Measurements from ENCODE around the gene B3GNT3. TPM values are rescaled to one million over a fixed set of nuclear protein-coding genes. Genes with fewer than 3 reads are reported as not detected.

B3GNT3 gene
- total RNA-seq, 1 experiment from 2014 or later = 39.5 TPM

DNA sequence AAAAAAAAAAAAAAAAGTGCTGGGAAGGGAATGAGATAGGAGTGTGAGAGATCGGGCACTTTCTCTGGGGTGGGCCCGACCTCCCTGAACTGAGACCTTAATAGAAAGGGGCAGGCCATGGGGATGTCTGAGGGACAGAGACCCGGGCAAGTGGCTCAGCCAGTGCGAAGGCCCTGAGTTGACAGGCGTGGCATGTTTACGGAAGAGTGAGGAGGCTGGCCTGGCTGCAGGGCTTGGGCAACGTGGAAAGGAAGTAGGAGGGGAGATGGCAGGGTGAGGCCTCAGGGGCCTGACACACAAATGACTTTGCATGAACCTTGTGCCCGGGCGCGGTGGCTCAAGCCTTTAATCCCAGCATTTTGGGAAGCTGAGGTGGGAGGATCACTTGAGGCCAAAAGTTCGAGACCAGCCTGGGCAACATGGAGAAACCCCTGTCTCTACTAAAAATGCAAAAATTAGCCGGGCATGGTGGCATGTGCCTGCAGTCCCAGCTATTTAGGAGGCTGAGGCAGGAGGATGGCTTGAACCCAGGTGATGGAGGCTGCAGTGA lies 29.8 kb upstream of the B3GNT3 start:
- Histone ChIP-seq H3K9me3 (ENCODE audit: low read length) (no peaks in the 10 kb centered on the region), H3F3A (ENCODE audit: low read length, unreplicated experiment) (no peaks in the 10 kb centered on the region), H3K9ac (ENCODE audit: low read length) (no peak overlapping the region), H3K27ac (ENCODE audit: low read length) (peak overlapping the region; percentile 44), H4K20me1 (ENCODE audit: low read length) (no peaks in the 10 kb centered on the region), H3K4me1 (ENCODE audit: insufficient read depth, low read length) (peaks cover 9% of the 10 kb centered on the region), H3K4me3 (ENCODE audit: low read length) (no peak overlapping the region), H3K9me2 (replicated peaks; ENCODE audit: low read length) (no peaks in the 10 kb centered on the region), H2AFZ (ENCODE audit: low read length) (no peak overlapping the region; the same call in 1 of the 2 replicates), H3K27me3 (ENCODE audit: low read length) (no peaks in the 10 kb centered on the region), H3K36me3 (ENCODE audit: low read depth, low read length) (no peaks in the 10 kb centered on the region), H3K4me2 (ENCODE audit: low read length) (no peak overlapping the region), H3K79me2 (ENCODE audit: low read length) (no peaks in the 10 kb centered on the region)
- DNase-seq (peak; percentile 83), ATAC-seq (peak; percentile 84)
- intact Hi-C loops (cut with micrococcal nuclease) = no loop called here
- BruUV-seq (replicated peaks) = no TSS peak
- no peak for TF ChIP-seq EZH2phosphoT487 (IDR thresholded peaks at IDR 0.05; ENCODE audit: borderline replicate concordance, low read length)
- TF ChIP-seq, protein P1, sequence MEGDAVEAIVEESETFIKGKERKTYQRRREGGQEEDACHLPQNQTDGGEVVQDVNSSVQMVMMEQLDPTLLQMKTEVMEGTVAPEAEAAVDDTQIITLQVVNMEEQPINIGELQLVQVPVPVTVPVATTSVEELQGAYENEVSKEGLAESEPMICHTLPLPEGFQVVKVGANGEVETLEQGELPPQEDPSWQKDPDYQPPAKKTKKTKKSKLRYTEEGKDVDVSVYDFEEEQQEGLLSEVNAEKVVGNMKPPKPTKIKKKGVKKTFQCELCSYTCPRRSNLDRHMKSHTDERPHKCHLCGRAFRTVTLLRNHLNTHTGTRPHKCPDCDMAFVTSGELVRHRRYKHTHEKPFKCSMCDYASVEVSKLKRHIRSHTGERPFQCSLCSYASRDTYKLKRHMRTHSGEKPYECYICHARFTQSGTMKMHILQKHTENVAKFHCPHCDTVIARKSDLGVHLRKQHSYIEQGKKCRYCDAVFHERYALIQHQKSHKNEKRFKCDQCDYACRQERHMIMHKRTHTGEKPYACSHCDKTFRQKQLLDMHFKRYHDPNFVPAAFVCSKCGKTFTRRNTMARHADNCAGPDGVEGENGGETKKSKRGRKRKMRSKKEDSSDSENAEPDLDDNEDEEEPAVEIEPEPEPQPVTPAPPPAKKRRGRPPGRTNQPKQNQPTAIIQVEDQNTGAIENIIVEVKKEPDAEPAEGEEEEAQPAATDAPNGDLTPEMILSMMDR (conservative IDR thresholded peaks at IDR 0.05; ENCODE audit: low read depth, low read length) = no peak
- TF ChIP-seq EZH2 (IDR thresholded peaks at IDR 0.05; ENCODE audit: low read length, unreplicated experiment) = no peak
- ChIA-PET POLR2A (ENCODE audit: unreplicated experiment) (no interaction called here), CTCF (no interaction called here)

DNA sequence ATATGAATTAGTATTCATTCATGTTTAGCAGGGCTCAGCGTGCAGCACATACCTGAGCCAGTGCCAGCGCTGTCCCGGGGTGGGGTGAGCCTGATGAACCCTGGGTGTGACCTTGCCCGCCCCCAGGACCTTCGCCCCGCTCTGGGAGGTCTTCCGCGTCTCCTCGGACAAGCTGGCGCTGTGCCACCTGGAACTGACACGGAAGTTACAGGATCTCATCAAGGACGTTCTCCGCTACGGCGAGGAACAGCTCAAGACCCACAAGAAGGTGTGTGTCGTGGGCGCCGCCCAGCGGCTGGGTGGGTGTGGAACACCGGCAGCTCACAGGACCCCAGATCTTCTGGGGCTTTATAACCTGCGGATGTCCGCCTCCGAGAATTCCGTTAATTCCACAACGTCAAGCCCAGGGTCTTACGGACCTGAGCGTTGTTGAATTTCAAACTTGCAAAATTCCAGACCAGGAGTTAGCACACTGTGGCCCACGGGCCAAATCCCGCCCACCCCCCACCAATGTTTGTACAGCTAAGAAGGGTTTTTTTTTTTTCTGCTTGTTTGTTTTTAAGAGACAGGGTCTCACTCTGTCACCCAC lies 28.3 kb upstream of the B3GNT3 start:
- peak overlapping the region; percentile 52 for H3K4me3 ChIP-seq (ENCODE audit: low read length)

More for the DNA sequence above, 28.3 kb upstream of the B3GNT3 start:
- TF ChIP-seq, protein P1 (conservative IDR thresholded peaks at IDR 0.05; ENCODE audit: low read depth, low read length) = peak; percentile 95
- TF ChIP-seq EZH2 (IDR thresholded peaks at IDR 0.05; ENCODE audit: low read length, unreplicated experiment) = no peak
- TF ChIP-seq EZH2phosphoT487 (IDR thresholded peaks at IDR 0.05; ENCODE audit: borderline replicate concordance, low read length) = no peak
- peak; percentile 83 for ATAC-seq
- Histone ChIP-seq H3K27ac (ENCODE audit: low read length) (no peak overlapping the region), H4K20me1 (ENCODE audit: low read length) (no peaks in the 10 kb centered on the region), H3K9ac (ENCODE audit: low read length) (no peak overlapping the region), H2AFZ (ENCODE audit: low read length) (peak overlapping the region; percentile 57), H3K9me3 (ENCODE audit: low read length) (no peaks in the 10 kb centered on the region), H3K4me2 (ENCODE audit: low read length) (peak overlapping the region; percentile 76), H3K27me3 (ENCODE audit: low read length) (no peaks in the 10 kb centered on the region), H3F3A (ENCODE audit: low read length, unreplicated experiment) (no peaks in the 10 kb centered on the region), H3K36me3 (ENCODE audit: low read depth, low read length) (no peaks in the 10 kb centered on the region), H3K9me2 (replicated peaks; ENCODE audit: low read length) (no peaks in the 10 kb centered on the region), H3K79me2 (ENCODE audit: low read length) (no peaks in the 10 kb centered on the region), H3K4me1 (ENCODE audit: insufficient read depth, low read length) (peaks cover 9% of the 10 kb centered on the region)
- CTCF ChIA-PET = interaction anchor here (0.5 to 1.3 kb wide), 11 partner anchors 19 to 658 kb away, joined by 3 to 11 read pairs (median 3); partner anchors contain the start of genes MAP1S, PGLS and RPL18A
- no TSS peak for BruUV-seq (replicated peaks)
- POLR2A ChIA-PET (ENCODE audit: unreplicated experiment) = no interaction called here
- intact Hi-C loops (cut with micrococcal nuclease) = loop anchor here (1.0 kb wide), 1 partner anchor 62 kb away; no protein-coding TSS in a partner anchor
- peak; percentile 90 for DNase-seq
